Transverse colon (tissue), 4 donors: ENCODE results near the gene UNC13C.

ENCODE experiments used
- POLR2AphosphoS5 ChIP-seq, 3 donors: sonication (generic); formaldehyde crosslinking; IDR thresholded peaks; one replicate each; pipeline ENCODE4 v1.6.1; 2016; ENCODE audit warnings: antibody characterized with exemption in 3 of 3
- TF ChIP-seq, protein P1 (sequence below), 5 experiments: fragments of 200-600 bp in 3 of 5; fragments of 450-650 bp in 2 of 5; sonication (generic) in 3 of 5; IDR thresholded peaks; 1 replicate in 2 of 5; 2 replicates in 3 of 5; pipeline ENCODE4 v1.5.1; 2016 to 2017; ENCODE audit warnings: antibody characterized with exemption in 5 of 5, inconsistent platforms in 3 of 5, mild to moderate bottlenecking in 2 of 5, moderate library complexity in 1 of 5

GRCh38 chr15:54504695-54505094, 526.5 kb downstream of the UNC13C start:
- TF ChIP-seq, protein P1, sequence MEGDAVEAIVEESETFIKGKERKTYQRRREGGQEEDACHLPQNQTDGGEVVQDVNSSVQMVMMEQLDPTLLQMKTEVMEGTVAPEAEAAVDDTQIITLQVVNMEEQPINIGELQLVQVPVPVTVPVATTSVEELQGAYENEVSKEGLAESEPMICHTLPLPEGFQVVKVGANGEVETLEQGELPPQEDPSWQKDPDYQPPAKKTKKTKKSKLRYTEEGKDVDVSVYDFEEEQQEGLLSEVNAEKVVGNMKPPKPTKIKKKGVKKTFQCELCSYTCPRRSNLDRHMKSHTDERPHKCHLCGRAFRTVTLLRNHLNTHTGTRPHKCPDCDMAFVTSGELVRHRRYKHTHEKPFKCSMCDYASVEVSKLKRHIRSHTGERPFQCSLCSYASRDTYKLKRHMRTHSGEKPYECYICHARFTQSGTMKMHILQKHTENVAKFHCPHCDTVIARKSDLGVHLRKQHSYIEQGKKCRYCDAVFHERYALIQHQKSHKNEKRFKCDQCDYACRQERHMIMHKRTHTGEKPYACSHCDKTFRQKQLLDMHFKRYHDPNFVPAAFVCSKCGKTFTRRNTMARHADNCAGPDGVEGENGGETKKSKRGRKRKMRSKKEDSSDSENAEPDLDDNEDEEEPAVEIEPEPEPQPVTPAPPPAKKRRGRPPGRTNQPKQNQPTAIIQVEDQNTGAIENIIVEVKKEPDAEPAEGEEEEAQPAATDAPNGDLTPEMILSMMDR (IDR thresholded peaks at IDR 0.05), result no peak
- no peak for TF ChIP-seq POLR2AphosphoS5 (IDR thresholded peaks at IDR 0.05)
